Rectal smooth muscle tissue (tissue), 1 donor: Measurements from ENCODE around the gene MIDN.

Experiments used
- H3K27ac ChIP-seq: one replicate; pipeline ENCODE4 v1.7.0; 2013; ENCODE audit warnings: low read depth, low read length, inconsistent platforms
- H3K27me3 ChIP-seq: one replicate; pipeline ENCODE4 v1.7.0; 2013; ENCODE audit warnings: low read length; ENCODE audit not compliant: control insufficient read depth, insufficient read depth
- H3K36me3 ChIP-seq: one replicate; pipeline ENCODE4 v1.7.0; 2013; ENCODE audit warnings: low read length; ENCODE audit not compliant: control insufficient read depth, insufficient read depth
- H3K4me1 ChIP-seq: one replicate; pipeline ENCODE4 v1.7.0; 2013; ENCODE audit warnings: low read length; ENCODE audit not compliant: control insufficient read depth, insufficient read depth
- H3K4me3 ChIP-seq: one replicate; pipeline ENCODE4 v1.7.0; 2013; ENCODE audit warnings: low read length
- H3K9ac ChIP-seq: one replicate; pipeline ENCODE4 v1.7.0; 2013; ENCODE audit warnings: low read length

MIDN gene

DNA sequence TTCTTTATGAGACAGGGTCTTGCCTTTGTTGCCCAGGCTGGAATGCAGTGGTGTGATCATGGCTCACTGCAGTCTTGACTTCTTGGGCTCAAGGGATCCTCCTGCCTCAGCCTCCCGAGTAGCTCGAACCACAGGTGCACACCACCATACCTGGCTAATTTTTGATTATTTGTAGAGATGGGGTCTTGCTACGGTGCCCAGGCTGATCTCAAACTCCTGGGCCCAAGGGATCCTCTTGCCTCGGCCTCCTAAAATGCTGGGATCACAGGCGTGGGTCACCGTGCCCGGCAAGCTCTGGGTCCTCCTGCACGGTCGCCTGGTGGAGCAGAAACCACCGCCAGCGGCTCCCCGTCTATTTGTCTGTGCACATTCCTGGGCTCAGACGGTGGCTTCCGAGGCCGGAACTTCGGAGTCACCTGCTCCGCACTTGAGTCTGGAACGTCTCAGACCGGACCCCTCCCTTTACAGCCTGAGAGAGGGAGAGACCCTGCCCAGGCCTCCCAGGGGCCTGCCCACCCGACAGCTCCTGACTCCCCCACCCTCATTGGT is 59.4 kb downstream of the MIDN start:
- Histone ChIP-seq H3K4me3 (no peak overlapping the region), H3K9ac (no peak overlapping the region), H3K27me3 (no peaks in the 10 kb centered on the region), H3K4me1 (no peaks in the 10 kb centered on the region), H3K36me3 (no peaks in the 10 kb centered on the region), H3K27ac (no peak overlapping the region)

DNA sequence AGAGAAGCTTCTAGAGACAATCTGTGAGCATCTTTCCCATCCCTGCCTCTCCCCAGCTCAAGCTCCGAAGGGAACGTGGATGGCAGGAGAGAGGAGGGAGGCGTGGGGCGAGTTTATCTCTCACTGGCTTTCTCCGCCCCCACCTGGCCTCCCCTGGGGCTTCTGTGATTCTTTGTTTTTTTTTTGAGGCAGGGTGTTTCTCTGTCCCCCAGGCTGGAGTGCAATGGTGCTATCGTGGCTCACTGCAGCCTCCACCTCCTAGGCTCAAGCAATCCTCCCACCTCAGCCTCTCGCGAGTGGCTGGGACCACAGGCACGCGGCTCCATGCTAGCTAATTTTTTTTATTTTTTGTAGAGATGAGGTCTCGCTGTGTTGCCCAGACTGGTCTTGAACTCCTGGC is 60.3 kb downstream of the MIDN start:
- Histone ChIP-seq H3K4me3 (no peak overlapping the region), H3K4me1 (no peaks in the 10 kb centered on the region), H3K36me3 (no peaks in the 10 kb centered on the region), H3K27me3 (no peaks in the 10 kb centered on the region), H3K27ac (no peak overlapping the region), H3K9ac (no peak overlapping the region)
